SK-N-SH (cell line): ENCODE results near the gene PRDM8.

ENCODE experiments used
- CTCF ChIP-seq: fragments of 200-600 bp; sonication (generic); IDR thresholded peaks from 2 replicates; pipeline ENCODE4 v1.6.1; 2017; ENCODE audit warnings: antibody characterized with exemption, mild to moderate bottlenecking, moderate library complexity
- ELF1 ChIP-seq: IDR thresholded peaks from 2 replicates; pipeline ENCODE4 v1.4.0; 2012
- FOXM1 ChIP-seq: IDR thresholded peaks from 2 replicates; pipeline ENCODE4 v1.4.0; 2012; ENCODE audit warnings: low read depth, mild to moderate bottlenecking
- NRF1 ChIP-seq: IDR thresholded peaks from 2 replicates; pipeline ENCODE4 v1.6.1; 2012; ENCODE audit warnings: low read depth, mild to moderate bottlenecking, low read length
- POLR2AphosphoS5 ChIP-seq: IDR thresholded peaks from 2 replicates; pipeline ENCODE4 v1.6.1; 2012; ENCODE audit warnings: low read depth, low read length
- REST ChIP-seq: IDR thresholded peaks from 2 replicates; pipeline ENCODE4 v1.6.1; 2012; ENCODE audit warnings: mild to moderate bottlenecking, low read depth, low read length, moderate library complexity
- RFX5 ChIP-seq: IDR thresholded peaks from 2 replicates; pipeline ENCODE4 v1.6.1; 2012; ENCODE audit warnings: mild to moderate bottlenecking, improper control_type of control experiment, low read length
- TAF1 ChIP-seq: IDR thresholded peaks from 2 replicates; pipeline ENCODE4 v1.6.1; 2012; ENCODE audit warnings: low read depth, mild to moderate bottlenecking, low read length, moderate library complexity, borderline replicate concordance
- USF1 ChIP-seq: IDR thresholded peaks from 2 replicates; pipeline ENCODE4 v1.4.0; 2012; ENCODE audit warnings: low read depth, borderline replicate concordance
- YY1 ChIP-seq: IDR thresholded peaks from 2 replicates; pipeline ENCODE4 v1.4.0; 2012; ENCODE audit warnings: low read depth, mild to moderate bottlenecking

- TF ChIP-seq FOXM1 (no peak), ELF1 (no peak), CTCF (no peak), TAF1 (no peak), POLR2AphosphoS5 (no peak), REST (no peak), YY1 (no peak), USF1 (no peak), NRF1 (no peak), RFX5 (no peak)
Observed at GRCh38 chr4:80184825-80185756, 12.2 kb upstream of the PRDM8 start.
